GM19463 (cell line): Measurements from ENCODE around the gene PEX14.

Experiments
- ATAC-seq: cut with Tn5 transposase; IDR thresholded peaks from one replicate; pipeline ENCODE4 v1.9.1; 2021; ENCODE audit warnings: mild to moderate bottlenecking, moderate library complexity; ENCODE audit not compliant: unreplicated experiment

Gene PEX14

DNA sequence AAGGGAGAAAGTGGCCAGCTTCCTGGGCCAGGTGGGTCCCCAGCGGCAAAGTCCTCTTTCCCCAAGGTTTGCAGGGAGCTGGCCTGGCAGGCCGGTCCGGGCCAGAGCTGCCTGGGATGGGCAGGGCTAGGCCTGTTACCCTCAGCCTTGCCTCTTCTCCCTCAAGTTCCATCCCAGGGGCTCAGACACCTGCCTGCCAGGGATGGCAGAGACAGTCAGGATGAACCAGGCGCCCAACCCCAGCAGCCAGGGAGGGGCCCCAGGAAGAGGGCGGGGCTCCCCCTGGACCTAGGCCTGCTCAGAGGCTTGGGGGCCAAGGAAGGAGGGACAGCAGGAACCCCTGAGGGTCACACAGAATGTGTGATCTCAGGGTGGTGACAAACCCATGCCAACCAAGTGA is 201.1 kb downstream of the PEX14 start:
- no peak for ATAC-seq

DNA sequence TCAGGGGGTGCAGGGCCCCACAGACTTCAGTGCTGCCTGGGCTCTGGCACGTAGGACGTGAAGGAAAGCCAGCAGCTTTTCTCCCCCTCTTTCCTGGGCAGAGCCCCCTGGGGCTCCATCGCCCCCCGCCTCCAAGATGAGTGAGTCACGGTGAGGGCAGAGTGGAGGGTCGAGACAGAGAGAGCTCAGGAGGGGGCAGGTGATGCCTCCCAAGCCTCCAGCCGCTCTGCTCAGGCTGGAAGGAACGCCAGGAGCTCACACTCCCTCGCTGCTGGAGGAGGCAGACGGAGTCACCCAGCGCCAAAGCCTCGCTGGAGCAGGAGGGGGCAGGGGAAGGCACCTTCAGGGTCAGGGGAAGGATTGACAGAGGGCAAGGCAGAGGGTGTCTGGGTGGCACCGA is 202.2 kb downstream of the PEX14 start:
- ATAC-seq: no peak

DNA sequence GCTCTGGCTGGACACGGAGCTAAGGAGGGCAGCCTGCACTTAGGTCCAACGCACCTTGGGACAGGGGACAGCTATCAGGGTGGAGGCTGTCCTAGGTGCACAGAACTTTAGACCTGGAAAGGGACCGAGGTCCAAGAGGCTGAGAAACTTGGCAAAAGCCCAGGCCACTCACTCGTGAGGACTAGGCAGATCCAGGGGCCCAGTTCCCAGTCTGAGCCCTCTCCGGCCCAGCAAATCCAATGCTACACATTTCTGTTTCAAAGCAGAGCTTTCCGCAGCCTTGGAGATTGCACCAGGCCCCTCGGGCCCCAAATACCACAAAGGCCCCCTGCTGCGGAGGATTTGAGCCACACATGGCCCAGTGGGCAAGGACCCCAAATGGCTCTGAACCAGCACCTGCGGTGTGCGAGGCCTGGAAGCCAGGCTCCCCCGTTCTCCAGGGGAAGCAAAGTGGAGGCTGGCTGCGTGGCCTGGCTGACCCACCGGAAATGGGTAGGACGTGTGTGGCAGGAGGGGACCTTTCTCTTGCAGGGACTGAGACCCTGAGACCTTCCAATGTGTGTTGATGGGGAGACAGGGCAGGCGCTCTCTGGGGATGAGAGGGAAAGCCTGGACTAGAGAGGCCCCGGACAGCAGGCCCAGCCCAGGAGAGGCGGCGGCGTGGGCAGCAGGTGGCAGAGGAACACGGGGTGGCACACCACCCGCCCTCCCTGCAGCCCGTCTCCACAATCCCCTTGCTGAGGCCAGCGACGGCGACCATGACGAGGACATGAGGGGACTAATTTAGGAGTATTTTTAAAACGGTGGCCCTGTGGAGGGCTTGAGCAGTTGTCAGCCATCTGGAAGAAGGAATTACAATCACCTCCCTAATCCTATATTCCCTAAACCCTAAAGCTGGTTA is 203.0 kb downstream of the PEX14 start:
- ATAC-seq: no peak

DNA sequence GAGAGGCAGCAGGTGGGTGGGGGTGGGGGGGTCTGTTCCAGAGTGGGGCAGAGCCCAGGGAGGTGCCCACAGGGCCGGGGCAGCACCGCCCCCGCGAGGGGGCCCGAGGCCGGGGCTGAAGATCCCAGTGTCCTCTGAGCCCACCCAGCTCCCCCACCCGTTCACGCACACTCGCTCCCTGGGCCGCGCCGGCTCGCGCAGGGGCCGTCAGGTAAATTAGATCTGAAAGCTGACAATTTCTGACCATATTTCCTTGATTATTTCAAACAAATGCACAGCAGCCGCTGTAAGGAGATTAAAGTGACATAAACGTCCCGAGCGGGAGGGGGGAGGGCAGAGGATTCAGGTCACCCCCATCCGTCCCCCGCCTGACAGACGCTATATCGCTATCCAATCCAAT is 203.7 kb downstream of the PEX14 start:
- no peak for ATAC-seq

DNA sequence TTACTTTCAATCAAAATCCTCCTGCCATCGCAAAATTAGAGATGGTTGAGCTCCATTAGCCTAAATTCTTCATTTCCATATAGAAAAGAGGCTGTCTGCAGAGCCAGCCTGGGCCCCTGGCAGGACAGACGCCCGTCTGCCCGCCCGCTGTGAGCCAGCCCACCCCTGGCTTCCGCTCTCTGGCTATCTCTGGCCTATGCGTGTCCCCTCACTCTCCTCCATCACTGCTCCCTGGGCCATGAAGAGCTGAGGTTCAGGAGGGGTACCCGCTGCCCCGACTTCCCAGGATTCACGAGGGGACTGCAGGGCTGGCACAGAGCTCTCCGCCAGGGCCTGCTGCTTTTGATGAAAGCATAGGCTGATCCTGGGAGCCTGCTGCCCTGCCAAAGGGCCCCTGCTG is 204.1 kb downstream of the PEX14 start:
- ATAC-seq: no peak

DNA sequence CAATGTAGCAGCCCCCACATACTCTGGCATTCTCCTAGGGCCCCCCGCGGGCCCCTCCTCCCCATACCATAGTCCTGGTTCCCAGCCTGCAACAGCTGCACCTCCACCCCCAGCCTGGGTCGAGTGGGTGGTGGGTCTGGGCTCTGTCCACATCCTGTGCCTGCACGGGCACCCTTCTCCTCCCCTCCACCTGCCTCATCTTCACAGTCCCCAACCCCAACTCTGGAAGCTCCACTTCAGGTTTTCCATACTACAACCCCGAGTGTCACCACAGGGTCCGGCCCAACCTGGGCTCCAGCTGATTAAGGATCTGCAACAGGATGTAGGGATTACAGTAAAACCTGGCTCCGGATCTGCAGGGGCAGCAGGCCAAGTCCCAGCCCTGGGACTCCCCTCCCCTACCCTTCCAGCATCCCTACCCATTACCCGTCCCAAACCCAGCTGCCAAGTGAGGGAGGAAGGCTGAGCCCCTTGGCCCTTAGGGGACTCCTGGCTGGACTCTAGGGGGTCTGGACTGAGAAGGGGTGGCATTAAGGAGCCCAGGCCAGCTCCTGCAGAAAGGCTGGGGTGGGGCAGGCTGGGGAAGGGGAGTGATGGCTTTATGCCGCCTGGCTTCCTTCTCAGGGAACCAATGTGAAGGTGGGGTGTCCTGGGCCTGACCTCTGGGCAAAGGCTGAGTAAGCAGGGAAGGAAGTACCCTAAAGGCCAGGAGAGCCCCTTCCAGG is 204.9 kb downstream of the PEX14 start:
- ATAC-seq: no peak
